RKO (cell line): ENCODE measurements around the gene CCDC142.
"Not testable (repeated sequence)": the region's sequence is repeated elsewhere in the genome, so short reads cannot be mapped to it uniquely, and the experiment has no call there.

ENCODE experiments used
- DNase-seq: peaks from one replicate; pipeline ENCODE4 v3.0.0-alpha.2; 2016; ENCODE audit warnings: low spot score

Gene CCDC142

GRCh38 chr2:74471332-74472065, 11.3 kb downstream of the CCDC142 start:
- DNase-seq, result no peak

- not testable (repeated sequence) for DNase-seq
Observed at GRCh38 chr2:74470742-74471141, 12.1 kb downstream of the CCDC142 start.

- DNase-seq, result peak; percentile 40
Observed at GRCh38 chr2:74464406-74464805, 18.4 kb downstream of the CCDC142 start.

- DNase-seq, result no peak
Observed at GRCh38 chr2:74462786-74463105, 20.1 kb downstream of the CCDC142 start.

GRCh38 chr2:74462054-74462785, 20.6 kb downstream of the CCDC142 start:
- no peak for DNase-seq

GRCh38 chr2:74461187-74462053, 21.4 kb downstream of the CCDC142 start:
- DNase-seq, result no peak

- not testable (repeated sequence) for DNase-seq
Observed at GRCh38 chr2:74460187-74460586, 22.6 kb downstream of the CCDC142 start.

GRCh38 chr2:74459503-74460118, 23.2 kb downstream of the CCDC142 start:
- not testable (repeated sequence) for DNase-seq

GRCh38 chr2:74458938-74459363, 23.8 kb downstream of the CCDC142 start:
- no peak for DNase-seq

GRCh38 chr2:74458132-74458937, 24.5 kb downstream of the CCDC142 start, which contains the start of gene WBP1:
Gene WBP1 (plus strand): TSS chr2:74458438. CDS start chr2:74458603, 165 bp downstream.
- DNase-seq, result peak; percentile 100

- DNase-seq, result peak; percentile 70
Observed at GRCh38 chr2:74457549-74458131, 25.2 kb downstream of the CCDC142 start.

GRCh38 chr2:74457129-74457548, 25.7 kb downstream of the CCDC142 start:
- no peak for DNase-seq

GRCh38 chr2:74454654-74455511, 27.9 kb downstream of the CCDC142 start, which contains the start of gene INO80B:
Gene INO80B (plus strand): TSS chr2:74455087. CDS start chr2:74455117, 30 bp downstream.
- peak; percentile 98 for DNase-seq

GRCh38 chr2:74450570-74451190, 32.1 kb downstream of the CCDC142 start:
- DNase-seq, result no peak

- DNase-seq, result no peak
Observed at GRCh38 chr2:74448771-74449170, 34.0 kb downstream of the CCDC142 start.

GRCh38 chr2:74447230-74447999, 35.4 kb downstream of the CCDC142 start:
- DNase-seq, result no peak

- DNase-seq, result no peak
Observed at GRCh38 chr2:74444498-74445318, 38.1 kb downstream of the CCDC142 start.
